ENCODE results near the gene ERH.

The ERH gene

DNA sequence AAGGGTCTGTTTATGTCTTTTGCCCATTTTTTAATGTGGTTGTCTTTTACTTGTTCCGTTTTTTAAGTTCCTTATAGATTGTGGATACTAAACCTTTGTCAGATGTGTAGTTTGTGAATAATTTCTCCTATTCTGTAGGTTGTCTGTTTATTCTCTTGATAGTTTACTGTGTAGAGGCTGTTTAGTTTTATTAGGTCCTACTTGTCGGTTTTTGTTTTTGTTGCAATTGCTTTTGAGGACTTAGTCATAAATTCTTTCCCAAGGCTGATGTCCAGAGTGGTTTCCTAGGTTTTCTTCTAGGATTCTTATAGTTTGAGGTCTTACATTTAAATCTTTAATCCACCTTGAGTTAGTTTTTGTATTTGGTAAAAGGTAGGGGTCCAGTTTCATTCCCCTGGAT is 34.3 kb upstream of the ERH start:
- Histone ChIP-seq H3K4me1 (ENCODE audit: low read depth, poor library complexity, severe bottlenecking) (no peaks in the 10 kb centered on the region), H3K4me2 (no peak overlapping the region), H4K20me1 (ENCODE audit: insufficient read depth) (no peaks in the 10 kb centered on the region), H3K9ac (no peak overlapping the region), H2AFZ (ENCODE audit: low read depth) (no peak overlapping the region), H3K27ac (no peak overlapping the region), H3K27me3 (ENCODE audit: insufficient read depth, low read depth) (no peaks in the 10 kb centered on the region), H3K79me2 (ENCODE audit: insufficient read depth, low read depth) (no peaks in the 10 kb centered on the region), H3K4me3 (IDR thresholded peaks at IDR 0.05; ENCODE audit: insufficient read depth, low read depth, low read length) (no peak overlapping the region), H3K36me3 (ENCODE audit: insufficient read depth) (no peaks in the 10 kb centered on the region)
- TF ChIP-seq, protein P1, sequence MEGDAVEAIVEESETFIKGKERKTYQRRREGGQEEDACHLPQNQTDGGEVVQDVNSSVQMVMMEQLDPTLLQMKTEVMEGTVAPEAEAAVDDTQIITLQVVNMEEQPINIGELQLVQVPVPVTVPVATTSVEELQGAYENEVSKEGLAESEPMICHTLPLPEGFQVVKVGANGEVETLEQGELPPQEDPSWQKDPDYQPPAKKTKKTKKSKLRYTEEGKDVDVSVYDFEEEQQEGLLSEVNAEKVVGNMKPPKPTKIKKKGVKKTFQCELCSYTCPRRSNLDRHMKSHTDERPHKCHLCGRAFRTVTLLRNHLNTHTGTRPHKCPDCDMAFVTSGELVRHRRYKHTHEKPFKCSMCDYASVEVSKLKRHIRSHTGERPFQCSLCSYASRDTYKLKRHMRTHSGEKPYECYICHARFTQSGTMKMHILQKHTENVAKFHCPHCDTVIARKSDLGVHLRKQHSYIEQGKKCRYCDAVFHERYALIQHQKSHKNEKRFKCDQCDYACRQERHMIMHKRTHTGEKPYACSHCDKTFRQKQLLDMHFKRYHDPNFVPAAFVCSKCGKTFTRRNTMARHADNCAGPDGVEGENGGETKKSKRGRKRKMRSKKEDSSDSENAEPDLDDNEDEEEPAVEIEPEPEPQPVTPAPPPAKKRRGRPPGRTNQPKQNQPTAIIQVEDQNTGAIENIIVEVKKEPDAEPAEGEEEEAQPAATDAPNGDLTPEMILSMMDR (conservative IDR thresholded peaks at IDR 0.05; ENCODE audit: low read depth, low read length) = no peak

DNA sequence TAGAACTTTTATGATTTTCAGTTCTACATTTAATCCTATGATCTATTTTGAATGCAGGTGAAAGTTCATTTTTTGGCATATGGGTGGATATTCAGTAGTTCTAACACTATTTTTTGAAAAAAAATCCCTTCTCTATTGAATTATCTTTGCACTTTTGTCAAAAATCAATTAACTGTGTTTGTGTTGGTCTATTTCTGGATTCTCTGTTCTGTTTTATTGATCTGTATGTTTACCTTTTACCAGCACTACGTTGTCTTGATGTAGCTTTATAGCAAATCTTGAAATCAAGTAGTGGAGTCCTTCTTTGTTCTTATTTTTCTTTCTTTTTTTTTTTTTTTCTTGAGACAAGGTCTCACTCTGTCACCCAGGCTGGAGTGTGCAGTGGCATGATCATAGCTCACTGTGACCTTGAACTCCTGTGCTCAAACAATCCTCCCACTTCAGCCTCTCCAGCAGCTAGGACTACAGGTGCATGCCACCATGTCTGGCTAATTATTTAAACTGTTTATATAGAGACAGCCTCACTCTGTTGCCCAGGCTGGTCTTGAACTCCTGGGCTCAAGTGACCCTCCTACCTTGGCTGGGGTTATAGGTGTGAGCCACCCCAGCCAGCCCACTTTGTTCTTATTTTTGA is 32.3 kb upstream of the ERH start:
- Histone ChIP-seq H3K9ac (no peak overlapping the region), H3K4me2 (no peak overlapping the region), H3K4me3 (IDR thresholded peaks at IDR 0.05; ENCODE audit: insufficient read depth, low read depth, low read length) (no peak overlapping the region), H3K4me1 (ENCODE audit: low read depth, poor library complexity, severe bottlenecking) (no peaks in the 10 kb centered on the region), H3K36me3 (ENCODE audit: insufficient read depth) (no peaks in the 10 kb centered on the region), H2AFZ (ENCODE audit: low read depth) (no peak overlapping the region), H3K27ac (no peak overlapping the region), H4K20me1 (ENCODE audit: insufficient read depth) (no peaks in the 10 kb centered on the region), H3K27me3 (ENCODE audit: insufficient read depth, low read depth) (no peaks in the 10 kb centered on the region), H3K79me2 (ENCODE audit: insufficient read depth, low read depth) (no peaks in the 10 kb centered on the region)
- TF ChIP-seq, protein P1 (conservative IDR thresholded peaks at IDR 0.05; ENCODE audit: low read depth, low read length) = no peak

- H3K4me3 ChIP-seq (IDR thresholded peaks at IDR 0.05; ENCODE audit: insufficient read depth, low read depth, low read length) = no peak overlapping the region
- TF ChIP-seq, protein P1 (conservative IDR thresholded peaks at IDR 0.05; ENCODE audit: low read depth, low read length) = no peak
- H2AFZ ChIP-seq (ENCODE audit: low read depth) = no peak overlapping the region
- no peak overlapping the region for H3K27ac ChIP-seq
- no peak overlapping the region for H3K9ac ChIP-seq
- H3K79me2 ChIP-seq (ENCODE audit: insufficient read depth, low read depth) = no peaks in the 10 kb centered on the region
- H4K20me1 ChIP-seq (ENCODE audit: insufficient read depth) = no peaks in the 10 kb centered on the region
- H3K36me3 ChIP-seq (ENCODE audit: insufficient read depth) = no peaks in the 10 kb centered on the region
- no peaks in the 10 kb centered on the region for H3K27me3 ChIP-seq (ENCODE audit: insufficient read depth, low read depth)
- no peak overlapping the region for H3K4me2 ChIP-seq
- no peaks in the 10 kb centered on the region for H3K4me1 ChIP-seq (ENCODE audit: low read depth, poor library complexity, severe bottlenecking)
These were observed 31.5 kb upstream of the ERH start for GRCh38 chr14:69429643-69430042.

- no peak overlapping the region for H3K4me2 ChIP-seq
- H3K9ac ChIP-seq = no peak overlapping the region
- no peaks in the 10 kb centered on the region for H3K79me2 ChIP-seq (ENCODE audit: insufficient read depth, low read depth)
- no peaks in the 10 kb centered on the region for H3K4me1 ChIP-seq (ENCODE audit: low read depth, poor library complexity, severe bottlenecking)
- no peaks in the 10 kb centered on the region for H4K20me1 ChIP-seq (ENCODE audit: insufficient read depth)
- TF ChIP-seq, protein P1 (conservative IDR thresholded peaks at IDR 0.05; ENCODE audit: low read depth, low read length) = no peak
- H3K36me3 ChIP-seq (ENCODE audit: insufficient read depth) = no peaks in the 10 kb centered on the region
- no peak overlapping the region for H3K4me3 ChIP-seq (IDR thresholded peaks at IDR 0.05; ENCODE audit: insufficient read depth, low read depth, low read length)
- H2AFZ ChIP-seq (ENCODE audit: low read depth) = no peak overlapping the region
- H3K27ac ChIP-seq = no peak overlapping the region
- H3K27me3 ChIP-seq (ENCODE audit: insufficient read depth, low read depth) = no peaks in the 10 kb centered on the region
These were observed 30.3 kb upstream of the ERH start for GRCh38 chr14:69428289-69428998.
